HEK293T (cell line): ENCODE results near the gene SSUH2.

Experiments
- CTCF ChIA-PET: fragments of 350-600 bp; formaldehyde crosslinking; extraction: SDS; loops from one replicate; lab custom pipeline; 2021; ENCODE audit warnings: antibody characterized with exemption, inconsistent platforms; lab: Yijun Ruan, JAX
- POLR2A ChIA-PET: fragments of 350-600 bp; formaldehyde crosslinking; extraction: SDS; loops from one replicate; lab custom pipeline; 2020; ENCODE audit warnings: antibody characterized with exemption, inconsistent platforms; lab: Yijun Ruan, JAX
- DNase-seq: peaks from one replicate; pipeline ENCODE4 v3.0.0; 2012; ENCODE audit warnings: mixed read lengths; ENCODE audit errors: extremely low spot score
- ARNT ChIP-seq: fragments of 450-650 bp; IDR thresholded peaks from 2 replicates; pipeline ENCODE4 v1.6.1; 2017; ENCODE audit warnings: mild to moderate bottlenecking
- BHLHE40 ChIP-seq: fragments of 450-650 bp; IDR thresholded peaks from 2 replicates; pipeline ENCODE4 v1.6.1; 2016; ENCODE audit warnings: mild to moderate bottlenecking, moderate library complexity, borderline replicate concordance
- CTBP1 ChIP-seq: fragments of 450-650 bp; IDR thresholded peaks from 2 replicates; pipeline ENCODE4 v1.6.1; 2016; ENCODE audit warnings: borderline replicate concordance
- ELF4 ChIP-seq: fragments of 450-650 bp; IDR thresholded peaks from 2 replicates; pipeline ENCODE4 v1.6.1; 2017; ENCODE audit warnings: antibody characterized with exemption
- FOXA1 ChIP-seq: fragments of 450-650 bp; IDR thresholded peaks from 2 replicates; pipeline ENCODE4 v1.6.1; 2016; ENCODE audit warnings: mild to moderate bottlenecking
- FOXK2 ChIP-seq: fragments of 450-650 bp; IDR thresholded peaks from 2 replicates; pipeline ENCODE4 v1.6.1; 2016; ENCODE audit warnings: mild to moderate bottlenecking
- FOXM1 ChIP-seq: fragments of 450-650 bp; IDR thresholded peaks from 2 replicates; pipeline ENCODE4 v1.6.1; 2017; ENCODE audit warnings: mild to moderate bottlenecking, borderline replicate concordance
- HDGF ChIP-seq: fragments of 450-650 bp; IDR thresholded peaks from 2 replicates; pipeline ENCODE4 v1.6.1; 2017; ENCODE audit warnings: antibody characterized with exemption, borderline replicate concordance
- L3MBTL2 ChIP-seq: fragments of 450-650 bp; conservative IDR thresholded peaks from 2 replicates; pipeline ENCODE4 v1.6.1; 2016; ENCODE audit warnings: mild to moderate bottlenecking
- LEF1 ChIP-seq: fragments of 450-650 bp; IDR thresholded peaks from 2 replicates; pipeline ENCODE4 v1.6.1; 2017; ENCODE audit warnings: mild to moderate bottlenecking, borderline replicate concordance
- NFRKB ChIP-seq: fragments of 450-650 bp; IDR thresholded peaks from 2 replicates; pipeline ENCODE4 v1.6.1; 2016; ENCODE audit warnings: mild to moderate bottlenecking, moderate library complexity
- PKNOX1 ChIP-seq: fragments of 450-650 bp; IDR thresholded peaks from 2 replicates; pipeline ENCODE4 v1.6.1; 2016
- SP1 ChIP-seq: fragments of 450-650 bp; IDR thresholded peaks from 2 replicates; pipeline ENCODE4 v1.6.1; 2017
- SUZ12 ChIP-seq: fragments of 450-650 bp; IDR thresholded peaks from 2 replicates; pipeline ENCODE4 v1.6.1; 2016; ENCODE audit warnings: mild to moderate bottlenecking
- TARDBP ChIP-seq: fragments of 450-650 bp; IDR thresholded peaks from 2 replicates; pipeline ENCODE4 v1.6.1; 2016
- ZNF384 ChIP-seq: fragments of 450-650 bp; IDR thresholded peaks from 2 replicates; pipeline ENCODE4 v1.6.1; 2016

SSUH2 gene

GRCh38 chr3:8673083-8673737 is 28.6 kb upstream of the SSUH2 start:
- ChIA-PET POLR2A (no interaction called here), CTCF (no interaction called here)
- TF ChIP-seq FOXA1 (no peak), ZNF384 (no peak), SUZ12 (no peak), SP1 (no peak), FOXM1 (no peak), BHLHE40 (no peak), HDGF (no peak)
- no peak for DNase-seq

GRCh38 chr3:8669019-8669418 is 24.4 kb upstream of the SSUH2 start:
- ChIA-PET POLR2A (no interaction called here), CTCF (no interaction called here)
- TF ChIP-seq LEF1 (no peak), BHLHE40 (no peak), ARNT (no peak), FOXM1 (no peak), SP1 (no peak), CTBP1 (no peak), PKNOX1 (no peak), SUZ12 (no peak), TARDBP (no peak), L3MBTL2 (no peak), HDGF (no peak), FOXK2 (no peak), ELF4 (no peak), NFRKB (no peak), ZNF384 (no peak)
- no peak for DNase-seq

GRCh38 chr3:8668216-8668615 is 23.6 kb upstream of the SSUH2 start:
- ChIA-PET POLR2A (no interaction called here), CTCF (no interaction called here)
- no peak for DNase-seq
- TF ChIP-seq SP1 = no peak
- no peak for TF ChIP-seq FOXK2
- no peak for TF ChIP-seq PKNOX1
- TF ChIP-seq ZNF384 = no peak
- no peak for TF ChIP-seq CTBP1
- TF ChIP-seq SUZ12 = no peak

GRCh38 chr3:8667463-8668091 is 23.0 kb upstream of the SSUH2 start:
- ChIA-PET POLR2A (no interaction called here), CTCF (no interaction called here)
- no peak for TF ChIP-seq HDGF
- no peak for TF ChIP-seq BHLHE40
- TF ChIP-seq SP1 = no peak
- TF ChIP-seq FOXK2 = no peak
- TF ChIP-seq SUZ12 = no peak
- TF ChIP-seq ARNT = no peak
- TF ChIP-seq CTBP1 = no peak
- no peak for TF ChIP-seq TARDBP
- TF ChIP-seq NFRKB = no peak
- no peak for TF ChIP-seq L3MBTL2
- no peak for TF ChIP-seq ELF4
- no peak for TF ChIP-seq ZNF384
- no peak for TF ChIP-seq LEF1
- DNase-seq = no peak

DNA sequence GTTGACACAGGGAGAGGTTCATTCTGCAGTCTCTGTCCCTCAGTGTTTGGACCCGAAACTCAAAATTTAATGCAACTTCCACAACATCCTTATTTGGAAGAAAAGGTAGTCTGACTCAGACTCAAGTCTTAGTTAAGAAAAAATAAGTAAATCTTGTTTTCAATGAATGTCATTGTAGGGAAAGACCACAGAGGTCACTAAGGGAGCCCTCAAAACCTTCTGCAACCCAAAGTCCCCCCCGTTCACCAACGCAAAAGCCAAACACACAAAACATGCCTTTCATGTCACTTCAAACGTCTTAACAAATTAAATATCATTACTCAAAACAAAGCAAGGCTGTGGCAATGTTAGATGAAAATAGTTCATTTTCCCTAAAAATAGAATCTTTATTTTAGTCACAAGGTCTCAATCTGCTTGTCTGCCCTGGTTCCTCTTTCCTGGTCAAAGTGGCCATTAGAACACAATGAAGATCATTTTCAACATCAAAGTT is 20.9 kb upstream of the SSUH2 start:
- POLR2A ChIA-PET = no interaction called here
- CTCF ChIA-PET = no interaction called here
- DNase-seq = no peak
- TF ChIP-seq LEF1 (no peak), ELF4 (no peak), BHLHE40 (no peak), NFRKB (no peak), ZNF384 (no peak), PKNOX1 (no peak), FOXM1 (no peak), HDGF (no peak), FOXA1 (no peak), SUZ12 (no peak), FOXK2 (no peak), TARDBP (no peak), CTBP1 (no peak), L3MBTL2 (no peak)
